Pulmonary artery endothelial cell (primary cell): ENCODE data around the gene HOXA3. TPM values are rescaled to one million over a fixed set of nuclear protein-coding genes. Genes with fewer than 3 reads are reported as not detected.

Source experiments
- DNase-seq: peaks from one replicate; pipeline ENCODE4 v3.0.0-alpha.2; 2011; ENCODE audit warnings: low read depth, low spot score
- total RNA-seq: library from RNA; depleted of rRNA; stranded (reverse); fragments of >200 nt; gene quantifications from 2 replicates; pipeline ENCODE4 v1.2.3, GENCODE V29; 2014

Gene HOXA3
- total RNA-seq, 1 donor from 2014 or later = 0.66 TPM

DNA sequence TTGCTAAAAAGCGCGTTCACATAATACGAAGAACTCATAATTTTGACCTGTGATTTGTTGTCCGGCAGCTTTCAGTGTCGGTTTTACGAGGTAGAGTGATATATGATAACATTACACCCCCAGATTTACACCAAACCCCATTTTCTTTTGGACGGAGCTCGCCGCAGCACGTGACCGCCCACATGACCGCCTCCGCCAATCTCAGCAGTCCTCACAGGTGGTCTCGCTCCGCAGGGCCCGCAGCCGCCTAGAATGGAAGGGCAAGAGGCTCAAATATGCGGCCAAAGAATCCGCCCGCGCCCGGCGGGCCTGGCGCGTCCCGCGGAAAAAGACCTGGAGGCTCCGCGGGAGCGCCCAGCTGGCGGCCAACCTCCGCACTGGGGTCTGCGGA, 4.1 kb upstream of the HOXA3 start, which contains the start of gene HOXA7:
TSS of gene HOXA7 (minus strand) at position 168 of the 391 bp plus-strand sequence. CDS start at position 38, 130 bp downstream.
- no peak for DNase-seq

- no peak for DNase-seq
Observed at GRCh38 chr7:27155816-27156507, 3.6 kb upstream of the HOXA3 start.

DNA sequence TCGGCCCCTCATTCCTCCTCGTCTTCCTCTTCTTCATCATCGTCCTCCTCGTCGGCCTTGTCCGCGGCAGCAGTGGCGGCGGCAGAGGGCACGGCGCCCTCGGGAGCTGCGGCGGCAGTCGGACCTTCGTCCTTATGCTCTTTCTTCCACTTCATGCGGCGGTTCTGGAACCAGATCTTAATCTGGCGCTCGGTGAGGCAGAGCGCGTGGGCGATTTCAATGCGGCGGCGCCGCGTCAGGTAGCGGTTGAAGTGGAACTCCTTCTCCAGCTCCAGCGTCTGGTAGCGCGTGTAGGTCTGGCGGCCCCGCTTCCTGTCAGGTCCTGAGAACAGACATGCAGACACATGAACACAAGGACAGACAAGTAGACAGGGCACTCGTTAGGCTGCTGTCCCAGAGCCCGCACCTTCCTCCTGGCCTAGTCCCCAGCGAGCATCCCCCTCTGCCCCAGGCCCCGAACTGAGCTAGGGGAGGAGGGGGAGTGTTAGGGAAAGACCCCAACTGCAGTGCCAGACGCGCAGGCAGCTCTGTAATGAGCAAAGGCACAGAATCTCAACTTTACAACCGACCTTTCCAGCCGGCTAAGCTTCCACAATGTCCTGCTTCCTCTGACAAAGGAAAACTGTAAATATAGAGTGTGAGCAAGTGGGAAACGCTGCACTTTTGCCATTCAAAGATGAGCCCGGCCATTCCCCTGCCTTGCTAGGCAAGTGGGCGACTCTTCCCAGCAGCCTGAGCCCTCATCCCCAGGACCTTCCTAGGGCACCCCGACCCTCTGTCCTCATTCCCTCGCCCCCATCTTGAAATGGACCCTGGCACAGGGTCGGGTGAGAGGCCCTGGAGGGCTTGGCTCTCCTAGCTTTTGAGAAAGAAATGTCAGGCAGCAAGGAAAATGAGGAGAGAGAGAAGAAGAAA, 2.8 kb upstream of the HOXA3 start:
- DNase-seq = no peak

GRCh38 chr7:27154369-27154768, 2.0 kb upstream of the HOXA3 start:
- no peak for DNase-seq

DNA sequence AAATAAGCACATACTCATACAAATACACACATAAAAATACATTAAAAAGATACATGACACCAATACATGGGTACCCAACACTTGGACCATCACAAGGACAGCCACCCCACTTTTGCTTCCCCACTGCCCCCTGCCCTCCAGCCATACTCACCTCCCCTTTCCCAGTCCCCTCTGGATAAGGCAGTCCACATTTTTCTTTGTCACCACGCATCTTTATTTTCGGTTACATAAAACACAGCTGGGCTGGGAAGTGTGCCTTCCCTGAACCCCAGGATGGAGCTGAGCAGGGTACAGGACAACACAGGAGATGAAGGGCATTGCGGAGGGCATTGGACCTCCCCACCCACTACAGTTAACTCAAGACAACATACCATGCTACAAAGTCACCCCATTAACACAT, 1.1 kb upstream of the HOXA3 start:
- no peak for DNase-seq

- DNase-seq = no peak
Observed at GRCh38 chr7:27152816-27153442, 546 bp upstream of the HOXA3 start.

DNA sequence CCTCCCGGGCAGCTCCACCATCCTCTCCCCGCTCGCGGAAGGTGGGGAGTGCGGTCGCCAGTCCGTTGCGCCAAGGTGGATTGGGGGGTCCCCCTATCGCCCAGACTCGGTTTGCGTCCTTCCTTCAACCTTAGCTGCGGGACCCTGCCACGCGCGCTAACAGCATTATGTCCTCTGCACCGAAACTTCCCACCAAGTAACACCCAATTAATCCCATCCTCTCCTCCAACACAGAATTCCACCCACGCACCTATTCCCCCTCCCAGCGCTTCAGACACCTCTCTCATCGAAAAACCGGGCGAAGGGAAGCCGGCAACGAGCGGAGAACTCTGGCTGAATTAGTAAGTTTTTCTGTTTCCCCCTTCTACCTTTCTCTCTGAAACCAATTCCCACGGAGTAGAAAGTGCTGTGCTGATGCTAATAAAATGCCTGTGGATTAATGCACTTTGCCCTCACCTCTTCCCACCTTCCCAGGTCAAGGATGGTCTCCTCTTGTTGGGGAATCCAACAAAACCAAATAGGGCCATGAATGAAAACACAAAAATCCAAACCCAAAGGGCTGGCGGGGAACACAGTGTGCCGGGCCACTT, 947 bp downstream of the HOXA3 start:
- no peak for DNase-seq

DNA sequence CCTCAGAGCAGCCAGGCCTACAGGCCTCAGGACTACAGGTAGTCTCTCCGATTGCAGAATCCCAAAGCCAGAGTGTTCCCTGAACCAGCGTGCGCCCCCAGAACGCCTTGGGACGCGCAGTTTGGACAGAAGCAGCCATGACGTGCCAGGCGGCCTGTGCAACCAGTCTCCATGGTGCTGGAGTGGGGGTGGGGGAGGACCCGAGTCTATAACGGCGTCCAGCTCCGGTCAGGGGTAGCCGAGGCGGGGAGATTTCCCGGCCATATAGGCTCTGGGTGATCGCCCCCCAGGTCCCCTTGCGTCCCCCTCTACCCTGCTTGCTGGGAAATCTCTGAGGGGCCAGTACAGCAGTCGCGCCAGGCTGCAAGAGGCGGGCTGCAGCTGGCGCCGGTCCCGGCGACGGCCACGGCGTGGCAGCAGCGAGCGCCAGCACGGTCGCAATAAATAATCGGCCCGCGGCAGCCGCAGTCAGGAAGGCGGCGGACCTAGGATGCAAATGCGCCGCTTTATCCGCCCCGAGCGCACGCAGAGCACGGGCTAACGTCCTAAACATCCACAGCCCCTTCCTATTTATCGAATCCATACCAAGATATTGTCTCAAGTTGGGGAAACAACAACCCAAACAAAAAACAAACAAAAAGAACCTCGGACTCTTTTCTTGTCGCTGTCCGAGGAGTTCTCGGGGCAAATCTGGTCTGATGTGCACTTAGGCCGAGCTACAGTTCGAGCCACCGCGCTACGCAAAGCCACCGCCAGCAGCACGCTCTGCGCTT, 1.6 kb downstream of the HOXA3 start:
- DNase-seq = no peak

- DNase-seq = no peak
Observed at GRCh38 chr7:27149842-27150567, 2.4 kb downstream of the HOXA3 start.

- no peak for DNase-seq
Observed at GRCh38 chr7:27148756-27149641, 3.4 kb downstream of the HOXA3 start.

GRCh38 chr7:27148031-27148755, 4.2 kb downstream of the HOXA3 start:
- DNase-seq = no peak

DNA sequence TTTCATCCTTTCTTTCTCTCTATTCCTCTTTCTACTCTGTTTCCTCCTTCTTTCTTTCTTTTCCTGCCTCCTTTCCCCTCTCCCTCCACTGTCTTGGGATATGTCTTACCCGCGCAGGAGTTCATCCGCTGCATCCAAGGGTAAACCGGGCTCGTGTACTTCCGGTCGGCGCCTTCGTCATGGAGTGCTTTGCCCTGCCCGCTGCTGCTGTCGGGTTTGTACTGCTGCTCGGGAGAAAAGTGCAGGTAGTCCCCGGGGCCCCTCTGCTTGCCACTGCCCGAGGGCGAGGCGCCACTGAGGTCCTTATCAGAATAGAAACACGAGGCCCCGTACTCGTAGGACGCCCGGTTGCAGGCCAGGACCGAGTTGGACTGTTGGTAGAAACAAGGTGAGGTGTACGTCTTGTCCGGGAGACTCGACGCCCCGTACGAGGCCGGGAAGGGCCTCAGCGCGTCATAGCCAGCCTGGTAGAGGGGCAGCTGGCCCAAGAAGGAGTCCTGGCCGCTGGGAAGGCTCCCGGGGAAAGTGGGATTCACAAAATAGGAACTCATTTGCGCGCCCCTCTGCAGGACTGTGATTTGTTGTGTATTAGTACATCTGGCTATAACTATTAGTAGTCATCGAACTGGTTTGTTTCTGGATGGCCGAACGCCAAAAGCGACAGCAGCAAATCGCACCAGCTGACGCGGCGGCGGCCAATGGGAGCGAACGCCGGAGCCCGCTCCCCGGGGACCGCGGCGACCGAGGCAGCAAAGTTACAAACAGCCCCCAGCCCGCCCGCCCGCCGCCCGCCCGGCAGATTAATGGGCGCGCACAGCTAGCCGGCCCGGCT, 5.0 kb downstream of the HOXA3 start, which contains the start of gene HOXA6:
TSS of gene HOXA6 (minus strand) at position 576 of the 832 bp plus-strand sequence. CDS start at position 551, 25 bp downstream.
- no peak for DNase-seq

GRCh38 chr7:27146491-27147198, 5.7 kb downstream of the HOXA3 start:
- no peak for DNase-seq

- DNase-seq = no peak
Observed at GRCh38 chr7:27145914-27146412, 6.4 kb downstream of the HOXA3 start.

DNA sequence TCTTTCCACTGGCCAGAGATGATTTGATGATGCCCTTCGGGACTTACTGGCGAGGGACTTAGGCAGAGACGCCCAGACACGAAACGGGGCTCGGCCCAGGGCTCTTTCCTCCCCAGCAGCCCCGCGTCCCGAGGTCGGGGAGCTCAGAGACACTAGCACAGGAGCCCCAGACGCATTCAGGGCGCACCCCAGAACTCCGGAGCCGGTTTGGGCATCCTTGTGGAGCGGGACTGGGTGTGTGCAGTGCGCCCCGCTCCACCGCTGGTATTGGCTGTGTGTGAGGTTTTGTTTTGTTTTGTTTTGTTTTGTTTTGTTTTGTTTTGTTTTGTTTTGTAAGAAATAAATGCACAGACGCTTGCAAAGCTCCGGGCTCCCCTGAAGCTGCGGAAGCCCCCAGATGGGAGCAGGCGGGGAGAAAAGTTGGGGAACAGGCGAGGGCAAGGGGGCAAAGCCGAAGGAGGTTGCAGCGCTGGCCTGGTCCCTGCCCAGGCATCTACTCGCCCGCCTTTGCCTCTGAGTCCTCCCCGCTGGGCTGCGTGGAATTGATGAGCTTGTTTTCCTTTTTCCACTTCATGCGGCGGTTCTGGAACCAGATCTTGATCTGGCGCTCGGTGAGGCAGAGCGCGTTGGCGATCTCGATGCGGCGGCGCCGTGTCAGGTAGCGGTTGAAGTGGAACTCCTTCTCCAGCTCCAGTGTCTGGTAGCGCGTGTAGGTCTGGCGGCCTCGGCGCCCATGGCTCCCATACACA, 7.0 kb downstream of the HOXA3 start:
- no peak for DNase-seq

- no peak for DNase-seq
Observed at GRCh38 chr7:27144781-27145164, 7.6 kb downstream of the HOXA3 start.
